Stimulated activated effector memory CD8-positive, alpha-beta T cell treated with anti-CD3 and anti-CD28 coated beads, Interleukin-12 subunit alpha, Interleukin-12 subunit beta, amount 100 ng/mL, for 72 hours (primary cell): ENCODE results near the gene NXPH3.

Source experiments
- ATAC-seq: fragments of 150-1000 bp; cut with Tn5 transposase; 2 replicates; pipeline ENCODE4 v1.10.0; 2021
- DNase-seq, 2 donors: peaks; one replicate each; pipeline ENCODE4 v3.0.0; 2021 to 2022; ENCODE audit warnings: low spot score in 2 of 2
- H3K27ac Mint-ChIP-seq: one replicate; pipeline ENCODE4 v1.8.0; 2022; ENCODE audit warnings: mild to moderate bottlenecking, mixed read lengths
- H3K36me3 Mint-ChIP-seq: one replicate; pipeline ENCODE4 v1.8.0; 2022; ENCODE audit warnings: mild to moderate bottlenecking, mixed read lengths
- H3K4me1 Mint-ChIP-seq: one replicate; pipeline ENCODE4 v1.8.0; 2022; ENCODE audit warnings: mixed read lengths
- H3K4me3 Mint-ChIP-seq: one replicate; pipeline ENCODE4 v1.8.0; 2022; ENCODE audit warnings: mild to moderate bottlenecking, mixed read lengths
- H3K9me3 Mint-ChIP-seq: one replicate; pipeline ENCODE4 v1.8.0; 2022; ENCODE audit warnings: mixed read lengths

The NXPH3 gene

GRCh38 chr17:49610883-49611584 lies 35.4 kb downstream of the NXPH3 start:
- no peak overlapping the region for H3K4me3 Mint-ChIP-seq

DNA sequence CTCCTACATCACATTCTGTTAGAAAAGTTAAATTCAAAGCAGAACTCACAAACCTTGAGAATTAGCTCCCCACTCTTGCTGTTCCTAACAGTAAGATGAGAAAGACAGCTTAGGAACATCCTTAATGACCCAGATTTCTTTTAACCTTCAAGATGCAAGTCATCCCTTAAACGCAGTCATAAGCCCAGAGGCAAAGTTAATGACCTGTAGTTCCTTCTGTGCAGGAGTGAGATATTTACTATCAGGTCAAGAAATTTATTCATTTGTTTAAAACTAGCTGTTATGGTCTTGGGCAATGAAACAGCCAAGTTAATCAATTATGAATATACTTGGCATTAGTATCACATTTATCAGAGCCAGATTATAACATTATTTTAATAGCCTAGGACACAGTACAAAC lies 37.1 kb downstream of the NXPH3 start:
- H3K27ac Mint-ChIP-seq: no peak overlapping the region
- ATAC-seq: no peak
- DNase-seq: no peak
- no peak overlapping the region for H3K4me3 Mint-ChIP-seq
- H3K4me1 Mint-ChIP-seq: no peaks in the 10 kb centered on the region
- H3K9me3 Mint-ChIP-seq: no peaks in the 10 kb centered on the region
- peaks cover 97% of the 10 kb centered on the region for H3K36me3 Mint-ChIP-seq

More at GRCh38 chr17:49610883-49611584, 35.4 kb downstream of the NXPH3 start:
- DNase-seq (no peak), ATAC-seq (no peak)
- peaks cover 97% of the 10 kb centered on the region for H3K36me3 Mint-ChIP-seq
- peak overlapping the region; percentile 33 for H3K27ac Mint-ChIP-seq
- no peaks in the 10 kb centered on the region for H3K9me3 Mint-ChIP-seq
- no peaks in the 10 kb centered on the region for H3K4me1 Mint-ChIP-seq

DNA sequence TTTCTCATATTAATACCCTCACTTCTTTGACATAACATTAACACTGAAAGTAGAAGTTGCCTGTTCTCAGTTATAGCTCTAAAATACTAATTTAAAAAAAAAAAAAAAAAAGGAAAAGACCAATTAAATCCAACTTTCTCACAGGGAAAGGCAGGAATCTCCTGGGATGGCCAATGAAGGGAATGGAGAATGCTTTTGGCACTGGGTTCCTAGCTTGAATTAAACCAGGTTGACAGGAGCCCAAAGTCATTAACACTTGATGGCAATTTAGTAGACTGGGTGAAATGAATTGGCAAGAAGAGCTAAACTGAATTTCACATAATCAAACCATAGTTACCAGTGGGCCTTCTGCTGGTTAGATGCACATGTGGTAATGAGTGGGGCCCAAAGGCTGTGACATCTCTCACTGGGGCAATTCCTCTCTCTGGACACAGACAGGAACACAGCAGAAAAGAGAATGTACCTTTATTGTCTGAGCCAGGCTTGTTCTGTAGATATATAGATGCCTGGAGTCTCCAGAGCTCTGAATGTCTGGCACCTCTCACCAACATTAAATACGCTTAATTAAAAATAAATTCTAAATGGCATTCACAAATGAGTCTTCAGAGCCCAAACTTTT lies 37.6 kb downstream of the NXPH3 start:
- no peak overlapping the region for H3K27ac Mint-ChIP-seq
- H3K4me1 Mint-ChIP-seq: no peaks in the 10 kb centered on the region
- no peaks in the 10 kb centered on the region for H3K9me3 Mint-ChIP-seq
- DNase-seq (no peak), ATAC-seq (no peak)
- no peak overlapping the region for H3K4me3 Mint-ChIP-seq
- H3K36me3 Mint-ChIP-seq: peaks cover 97% of the 10 kb centered on the region

DNA sequence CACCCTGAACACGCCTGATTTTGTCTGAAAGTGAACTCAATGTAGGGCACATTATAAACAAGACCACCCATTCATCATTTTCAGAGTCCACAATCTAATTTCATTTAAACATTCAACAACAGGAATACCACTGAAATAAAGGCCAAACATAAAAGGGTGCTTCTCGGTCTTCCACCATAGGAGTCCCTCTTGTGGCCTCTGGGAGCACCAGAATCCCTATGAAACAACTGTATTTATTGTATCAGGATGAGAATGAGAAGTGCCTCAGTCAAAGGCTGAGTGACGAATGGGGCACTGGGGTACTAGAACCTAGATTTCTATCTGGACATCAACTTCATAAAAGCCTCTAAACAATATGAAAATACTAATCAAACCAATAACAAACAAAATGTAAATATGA lies 40.4 kb downstream of the NXPH3 start:
- no peaks in the 10 kb centered on the region for H3K9me3 Mint-ChIP-seq
- H3K4me1 Mint-ChIP-seq: no peaks in the 10 kb centered on the region
- ATAC-seq: no peak
- H3K36me3 Mint-ChIP-seq: peaks cover 97% of the 10 kb centered on the region
- no peak overlapping the region for H3K4me3 Mint-ChIP-seq
- no peak for DNase-seq
- H3K27ac Mint-ChIP-seq: no peak overlapping the region

DNA sequence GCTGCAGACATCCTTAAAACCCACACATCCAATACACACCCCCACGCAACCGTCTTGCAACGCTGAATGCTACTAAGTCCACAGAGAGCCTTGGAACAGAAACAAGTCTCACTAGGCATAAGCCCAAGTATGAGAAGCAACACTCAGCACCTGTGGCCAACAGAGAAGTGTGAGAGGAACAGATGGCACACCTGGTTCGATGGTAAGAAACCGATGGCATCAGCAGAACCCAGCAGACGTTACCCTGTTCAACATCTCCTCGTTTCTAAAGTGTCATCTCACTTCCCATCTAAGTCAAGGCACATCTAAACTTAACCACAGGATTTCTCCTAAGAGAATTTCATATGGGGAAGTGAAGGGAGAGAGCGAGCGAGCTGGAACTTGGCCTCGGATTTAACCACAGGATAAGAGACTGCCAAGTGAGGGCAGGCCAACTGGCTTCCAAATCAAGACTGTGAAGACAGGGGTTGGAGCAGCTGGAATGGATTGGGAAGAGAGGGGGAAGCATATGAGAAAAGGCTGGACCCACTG lies 41.0 kb downstream of the NXPH3 start:
- no peaks in the 10 kb centered on the region for H3K4me1 Mint-ChIP-seq
- H3K9me3 Mint-ChIP-seq: no peaks in the 10 kb centered on the region
- H3K36me3 Mint-ChIP-seq: peaks cover 97% of the 10 kb centered on the region
- H3K4me3 Mint-ChIP-seq: no peak overlapping the region
- ATAC-seq (no peak), DNase-seq (no peak)
- peak overlapping the region; percentile 59 for H3K27ac Mint-ChIP-seq

DNA sequence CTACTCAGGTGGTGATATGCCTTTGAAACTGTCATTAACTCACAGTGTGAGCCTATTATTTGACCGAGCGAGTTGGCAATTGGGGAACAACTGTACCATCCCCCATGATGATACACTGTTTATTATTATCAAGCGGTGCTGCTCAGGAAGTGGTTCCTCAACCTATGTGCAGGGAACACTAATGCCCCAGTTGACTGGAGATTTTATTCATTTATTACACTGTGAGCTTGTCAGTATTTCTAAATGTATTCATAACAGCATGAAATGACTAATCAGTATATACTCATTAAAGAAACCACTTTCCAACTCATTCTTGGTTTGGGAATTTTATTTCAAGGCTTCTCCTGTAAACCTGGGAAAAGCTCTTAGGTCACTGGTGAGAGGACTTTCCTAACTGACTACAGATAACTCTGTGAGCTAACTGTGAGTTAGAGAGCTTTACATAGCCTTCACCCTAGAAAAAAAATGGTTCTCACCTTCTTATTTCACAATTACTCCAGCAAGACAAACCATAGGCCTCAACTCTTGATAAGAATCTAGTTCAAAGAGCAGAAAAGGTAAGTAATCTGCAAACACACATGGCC lies 42.4 kb downstream of the NXPH3 start:
- Mint-ChIP-seq H3K4me1 (no peaks in the 10 kb centered on the region), H3K9me3 (no peaks in the 10 kb centered on the region), H3K36me3 (peaks cover 100% of the 10 kb centered on the region), H3K27ac (peak overlapping the region; percentile 54), H3K4me3 (no peak overlapping the region)
- ATAC-seq: peak; percentile 86
- no peak for DNase-seq

DNA sequence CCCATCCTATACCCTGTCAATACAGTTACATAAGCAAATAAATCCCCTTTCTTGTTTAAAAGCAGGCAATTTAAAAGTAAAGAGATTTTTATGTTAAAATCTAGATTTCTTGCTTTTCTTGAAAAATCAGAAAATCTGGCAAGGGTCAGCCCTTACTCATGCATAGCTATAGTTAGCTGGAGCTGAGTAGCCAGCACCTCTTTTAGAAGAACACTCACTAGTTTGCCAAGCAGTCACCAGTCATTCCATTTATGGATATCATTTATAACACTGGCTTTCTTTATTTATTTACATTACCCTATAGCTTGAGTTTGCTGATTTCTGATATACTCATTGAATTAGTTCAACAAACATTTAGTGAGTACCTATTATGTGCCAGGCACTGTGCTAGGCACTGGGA lies 45.7 kb downstream of the NXPH3 start:
- ATAC-seq (no peak), DNase-seq (no peak)
- no peak overlapping the region for H3K27ac Mint-ChIP-seq

GRCh38 chr17:49621946-49622529 lies 46.4 kb downstream of the NXPH3 start:
- Mint-ChIP-seq H3K27ac (no peak overlapping the region), H3K36me3 (peaks cover 69% of the 10 kb centered on the region), H3K9me3 (no peaks in the 10 kb centered on the region), H3K4me3 (no peak overlapping the region), H3K4me1 (no peaks in the 10 kb centered on the region)
- ATAC-seq (no peak), DNase-seq (no peak)

More for the DNA sequence above, 45.7 kb downstream of the NXPH3 start:
- Mint-ChIP-seq H3K4me1 (no peaks in the 10 kb centered on the region), H3K9me3 (no peaks in the 10 kb centered on the region), H3K36me3 (peaks cover 72% of the 10 kb centered on the region), H3K4me3 (no peak overlapping the region)

- peaks cover 6% of the 10 kb centered on the region for H3K4me1 Mint-ChIP-seq
- peaks cover 41% of the 10 kb centered on the region for H3K36me3 Mint-ChIP-seq
- no peaks in the 10 kb centered on the region for H3K9me3 Mint-ChIP-seq
- H3K27ac Mint-ChIP-seq: no peak overlapping the region
- ATAC-seq: no peak
- DNase-seq: no peak
- H3K4me3 Mint-ChIP-seq: no peak overlapping the region
Observed at GRCh38 chr17:49624896-49625295, 49.2 kb downstream of the NXPH3 start.

GRCh38 chr17:49629447-49629846 lies 53.8 kb downstream of the NXPH3 start:
- Mint-ChIP-seq H3K4me3 (no peak overlapping the region), H3K4me1 (peaks cover 13% of the 10 kb centered on the region), H3K9me3 (no peaks in the 10 kb centered on the region), H3K36me3 (peaks cover 7% of the 10 kb centered on the region), H3K27ac (no peak overlapping the region)
- DNase-seq (no peak), ATAC-seq (no peak)

GRCh38 chr17:49630113-49630900 lies 54.6 kb downstream of the NXPH3 start:
- Mint-ChIP-seq H3K4me3 (no peak overlapping the region), H3K27ac (no peak overlapping the region), H3K4me1 (peaks cover 13% of the 10 kb centered on the region), H3K9me3 (no peaks in the 10 kb centered on the region), H3K36me3 (peaks cover 7% of the 10 kb centered on the region)
- DNase-seq: no peak
- ATAC-seq: peak; percentile 43

- no peak for DNase-seq
- Mint-ChIP-seq H3K36me3 (peaks cover 12% of the 10 kb centered on the region), H3K4me1 (peaks cover 13% of the 10 kb centered on the region), H3K9me3 (no peaks in the 10 kb centered on the region), H3K4me3 (no peak overlapping the region), H3K27ac (no peak overlapping the region)
- no peak for ATAC-seq
Observed at GRCh38 chr17:49631496-49631895, 55.8 kb downstream of the NXPH3 start.
